Measurements from ENCODE around the gene ZNF205. TPM values are rescaled to one million over a fixed set of nuclear protein-coding genes. Genes with fewer than 3 reads are reported as not detected.

The ZNF205 gene
- total and polyA plus RNA-seq, 9 of the 15 experiments (the other 6 are each of a cell fraction or from before 2014, with no cell fraction given), result 2.4 to 11.8 (median 5.1) TPM; not detected in 2

DNA sequence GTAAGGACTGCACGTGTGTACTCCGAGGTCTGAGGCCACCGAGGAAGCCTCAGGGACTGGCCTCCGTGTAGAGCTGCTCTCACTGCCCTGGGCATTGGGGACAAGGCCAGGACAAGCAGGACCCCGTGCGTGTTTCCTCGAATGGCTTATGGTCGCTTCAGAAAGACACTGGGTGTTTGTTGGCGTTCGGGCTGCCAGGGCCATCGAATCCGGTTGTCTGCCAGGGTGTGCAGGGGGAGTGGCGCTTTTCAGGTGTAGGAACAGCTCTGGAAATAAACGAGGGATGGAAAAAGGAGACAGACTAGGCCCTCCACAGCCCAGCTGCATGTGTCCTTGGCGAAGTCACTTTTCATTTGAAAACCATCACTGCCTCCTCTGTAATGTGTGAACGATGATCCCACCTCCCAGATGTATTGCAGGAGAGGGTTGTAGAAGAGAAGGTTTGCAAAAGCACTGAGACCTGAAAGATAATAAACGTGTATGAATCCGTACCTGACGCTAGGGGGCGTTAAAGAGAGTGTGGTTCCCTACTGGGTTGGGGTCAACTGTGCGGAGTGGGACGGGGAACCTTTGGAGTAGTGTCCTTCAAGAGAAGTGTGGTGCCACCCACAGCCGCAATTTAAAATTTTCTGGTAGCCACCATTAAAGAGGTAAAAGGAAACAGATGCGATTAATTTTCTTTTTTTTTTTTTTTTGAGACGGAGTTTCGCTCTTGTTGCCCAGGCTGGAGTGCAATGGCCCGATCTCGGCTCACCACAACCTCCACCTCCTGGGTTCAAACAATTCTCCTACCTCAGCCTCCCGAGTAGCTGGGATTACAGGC lies 11.2 kb upstream of the ZNF205 start (continued):
- TF ChIP-seq, protein P1, sequence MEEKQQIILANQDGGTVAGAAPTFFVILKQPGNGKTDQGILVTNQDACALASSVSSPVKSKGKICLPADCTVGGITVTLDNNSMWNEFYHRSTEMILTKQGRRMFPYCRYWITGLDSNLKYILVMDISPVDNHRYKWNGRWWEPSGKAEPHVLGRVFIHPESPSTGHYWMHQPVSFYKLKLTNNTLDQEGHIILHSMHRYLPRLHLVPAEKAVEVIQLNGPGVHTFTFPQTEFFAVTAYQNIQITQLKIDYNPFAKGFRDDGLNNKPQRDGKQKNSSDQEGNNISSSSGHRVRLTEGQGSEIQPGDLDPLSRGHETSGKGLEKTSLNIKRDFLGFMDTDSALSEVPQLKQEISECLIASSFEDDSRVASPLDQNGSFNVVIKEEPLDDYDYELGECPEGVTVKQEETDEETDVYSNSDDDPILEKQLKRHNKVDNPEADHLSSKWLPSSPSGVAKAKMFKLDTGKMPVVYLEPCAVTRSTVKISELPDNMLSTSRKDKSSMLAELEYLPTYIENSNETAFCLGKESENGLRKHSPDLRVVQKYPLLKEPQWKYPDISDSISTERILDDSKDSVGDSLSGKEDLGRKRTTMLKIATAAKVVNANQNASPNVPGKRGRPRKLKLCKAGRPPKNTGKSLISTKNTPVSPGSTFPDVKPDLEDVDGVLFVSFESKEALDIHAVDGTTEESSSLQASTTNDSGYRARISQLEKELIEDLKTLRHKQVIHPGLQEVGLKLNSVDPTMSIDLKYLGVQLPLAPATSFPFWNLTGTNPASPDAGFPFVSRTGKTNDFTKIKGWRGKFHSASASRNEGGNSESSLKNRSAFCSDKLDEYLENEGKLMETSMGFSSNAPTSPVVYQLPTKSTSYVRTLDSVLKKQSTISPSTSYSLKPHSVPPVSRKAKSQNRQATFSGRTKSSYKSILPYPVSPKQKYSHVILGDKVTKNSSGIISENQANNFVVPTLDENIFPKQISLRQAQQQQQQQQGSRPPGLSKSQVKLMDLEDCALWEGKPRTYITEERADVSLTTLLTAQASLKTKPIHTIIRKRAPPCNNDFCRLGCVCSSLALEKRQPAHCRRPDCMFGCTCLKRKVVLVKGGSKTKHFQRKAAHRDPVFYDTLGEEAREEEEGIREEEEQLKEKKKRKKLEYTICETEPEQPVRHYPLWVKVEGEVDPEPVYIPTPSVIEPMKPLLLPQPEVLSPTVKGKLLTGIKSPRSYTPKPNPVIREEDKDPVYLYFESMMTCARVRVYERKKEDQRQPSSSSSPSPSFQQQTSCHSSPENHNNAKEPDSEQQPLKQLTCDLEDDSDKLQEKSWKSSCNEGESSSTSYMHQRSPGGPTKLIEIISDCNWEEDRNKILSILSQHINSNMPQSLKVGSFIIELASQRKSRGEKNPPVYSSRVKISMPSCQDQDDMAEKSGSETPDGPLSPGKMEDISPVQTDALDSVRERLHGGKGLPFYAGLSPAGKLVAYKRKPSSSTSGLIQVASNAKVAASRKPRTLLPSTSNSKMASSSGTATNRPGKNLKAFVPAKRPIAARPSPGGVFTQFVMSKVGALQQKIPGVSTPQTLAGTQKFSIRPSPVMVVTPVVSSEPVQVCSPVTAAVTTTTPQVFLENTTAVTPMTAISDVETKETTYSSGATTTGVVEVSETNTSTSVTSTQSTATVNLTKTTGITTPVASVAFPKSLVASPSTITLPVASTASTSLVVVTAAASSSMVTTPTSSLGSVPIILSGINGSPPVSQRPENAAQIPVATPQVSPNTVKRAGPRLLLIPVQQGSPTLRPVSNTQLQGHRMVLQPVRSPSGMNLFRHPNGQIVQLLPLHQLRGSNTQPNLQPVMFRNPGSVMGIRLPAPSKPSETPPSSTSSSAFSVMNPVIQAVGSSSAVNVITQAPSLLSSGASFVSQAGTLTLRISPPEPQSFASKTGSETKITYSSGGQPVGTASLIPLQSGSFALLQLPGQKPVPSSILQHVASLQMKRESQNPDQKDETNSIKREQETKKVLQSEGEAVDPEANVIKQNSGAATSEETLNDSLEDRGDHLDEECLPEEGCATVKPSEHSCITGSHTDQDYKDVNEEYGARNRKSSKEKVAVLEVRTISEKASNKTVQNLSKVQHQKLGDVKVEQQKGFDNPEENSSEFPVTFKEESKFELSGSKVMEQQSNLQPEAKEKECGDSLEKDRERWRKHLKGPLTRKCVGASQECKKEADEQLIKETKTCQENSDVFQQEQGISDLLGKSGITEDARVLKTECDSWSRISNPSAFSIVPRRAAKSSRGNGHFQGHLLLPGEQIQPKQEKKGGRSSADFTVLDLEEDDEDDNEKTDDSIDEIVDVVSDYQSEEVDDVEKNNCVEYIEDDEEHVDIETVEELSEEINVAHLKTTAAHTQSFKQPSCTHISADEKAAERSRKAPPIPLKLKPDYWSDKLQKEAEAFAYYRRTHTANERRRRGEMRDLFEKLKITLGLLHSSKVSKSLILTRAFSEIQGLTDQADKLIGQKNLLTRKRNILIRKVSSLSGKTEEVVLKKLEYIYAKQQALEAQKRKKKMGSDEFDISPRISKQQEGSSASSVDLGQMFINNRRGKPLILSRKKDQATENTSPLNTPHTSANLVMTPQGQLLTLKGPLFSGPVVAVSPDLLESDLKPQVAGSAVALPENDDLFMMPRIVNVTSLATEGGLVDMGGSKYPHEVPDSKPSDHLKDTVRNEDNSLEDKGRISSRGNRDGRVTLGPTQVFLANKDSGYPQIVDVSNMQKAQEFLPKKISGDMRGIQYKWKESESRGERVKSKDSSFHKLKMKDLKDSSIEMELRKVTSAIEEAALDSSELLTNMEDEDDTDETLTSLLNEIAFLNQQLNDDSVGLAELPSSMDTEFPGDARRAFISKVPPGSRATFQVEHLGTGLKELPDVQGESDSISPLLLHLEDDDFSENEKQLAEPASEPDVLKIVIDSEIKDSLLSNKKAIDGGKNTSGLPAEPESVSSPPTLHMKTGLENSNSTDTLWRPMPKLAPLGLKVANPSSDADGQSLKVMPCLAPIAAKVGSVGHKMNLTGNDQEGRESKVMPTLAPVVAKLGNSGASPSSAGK (IDR thresholded peaks at IDR 0.05), result peak; percentile 66
- peak; percentile 77 for TF ChIP-seq CREM (IDR thresholded peaks at IDR 0.05; ENCODE audit: low read depth)
- TF ChIP-seq SREBF2 (CRISPR knock-in tag; IDR thresholded peaks at IDR 0.05), result no peak
- peak; percentile 46; the same call in 1 of the 2 replicates for TF ChIP-seq ZNF384 (IDR thresholded peaks at IDR 0.05; ENCODE audit: low read depth, low read length)
- no peak for TF ChIP-seq MYBL2 (IDR thresholded peaks at IDR 0.05; ENCODE audit: low read depth)
- TF ChIP-seq MYBL2 (CRISPR knock-in tag; IDR thresholded peaks at IDR 0.05; ENCODE audit: borderline replicate concordance), result no peak
- no peak for TF ChIP-seq NRF1 (conservative IDR thresholded peaks at IDR 0.05 in 1 of 2, IDR thresholded peaks at IDR 0.05 in 1 of 2)
- TF ChIP-seq, protein P2, sequence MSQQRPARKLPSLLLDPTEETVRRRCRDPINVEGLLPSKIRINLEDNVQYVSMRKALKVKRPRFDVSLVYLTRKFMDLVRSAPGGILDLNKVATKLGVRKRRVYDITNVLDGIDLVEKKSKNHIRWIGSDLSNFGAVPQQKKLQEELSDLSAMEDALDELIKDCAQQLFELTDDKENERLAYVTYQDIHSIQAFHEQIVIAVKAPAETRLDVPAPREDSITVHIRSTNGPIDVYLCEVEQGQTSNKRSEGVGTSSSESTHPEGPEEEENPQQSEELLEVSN (IDR thresholded peaks at IDR 0.05; ENCODE audit: borderline replicate concordance in 1 of 2, extremely low read depth in 1 of 2, insufficient read depth in 1 of 2, insufficient read length in 1 of 2, low read depth in 1 of 2, low read length in 1 of 2, poor library complexity in 1 of 2, severe bottlenecking in 1 of 2), result peak in 1 of 2 experiments; percentile 33
- no peak for TF ChIP-seq RAD51 (IDR thresholded peaks at IDR 0.05; ENCODE audit: borderline replicate concordance, low read depth)
- TF ChIP-seq ZBTB7A (IDR thresholded peaks at IDR 0.05; ENCODE audit: borderline replicate concordance, control insufficient read depth, low read depth, low read length), result peak; percentile 90
- TF ChIP-seq, protein P3, sequence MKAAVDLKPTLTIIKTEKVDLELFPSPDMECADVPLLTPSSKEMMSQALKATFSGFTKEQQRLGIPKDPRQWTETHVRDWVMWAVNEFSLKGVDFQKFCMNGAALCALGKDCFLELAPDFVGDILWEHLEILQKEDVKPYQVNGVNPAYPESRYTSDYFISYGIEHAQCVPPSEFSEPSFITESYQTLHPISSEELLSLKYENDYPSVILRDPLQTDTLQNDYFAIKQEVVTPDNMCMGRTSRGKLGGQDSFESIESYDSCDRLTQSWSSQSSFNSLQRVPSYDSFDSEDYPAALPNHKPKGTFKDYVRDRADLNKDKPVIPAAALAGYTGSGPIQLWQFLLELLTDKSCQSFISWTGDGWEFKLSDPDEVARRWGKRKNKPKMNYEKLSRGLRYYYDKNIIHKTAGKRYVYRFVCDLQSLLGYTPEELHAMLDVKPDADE (conservative IDR thresholded peaks at IDR 0.05; ENCODE audit: control insufficient read depth, low read depth, low read length), result no peak
